ENCODE measurements around the gene LYSMD1.

LYSMD1 gene

DNA sequence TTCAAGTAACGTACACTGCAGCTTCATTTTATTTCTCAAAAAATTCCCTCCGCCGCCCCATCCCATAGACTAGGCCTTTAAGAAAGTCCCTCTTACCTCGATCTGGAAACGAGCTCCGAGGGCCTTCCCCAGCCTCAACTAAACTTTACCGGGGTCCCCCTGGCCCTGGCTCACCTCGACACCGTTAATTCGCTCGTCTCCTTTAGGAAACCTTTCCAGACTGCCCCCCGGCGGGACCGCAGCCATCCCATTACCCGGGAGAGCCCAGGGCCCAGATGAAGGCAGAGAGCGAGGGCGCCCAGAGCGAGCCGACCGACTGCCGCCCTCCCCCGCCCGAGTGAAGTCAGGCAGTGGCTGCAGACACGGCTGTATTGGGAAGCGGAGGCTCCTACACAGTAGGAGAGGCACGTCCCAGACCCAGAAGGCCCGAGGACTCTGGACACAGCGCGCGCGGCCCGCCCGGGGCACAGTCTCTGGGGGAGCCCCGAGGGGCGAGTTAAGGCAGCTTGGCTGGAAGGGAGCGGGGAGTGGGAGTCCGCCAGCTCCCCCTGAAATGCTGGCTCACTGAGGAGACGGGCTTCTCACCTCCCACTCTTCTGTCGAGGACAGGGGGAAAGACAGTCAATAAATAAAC, 33.9 kb downstream of the LYSMD1 start:
- TF ChIP-seq POLR2AphosphoS5 (IDR thresholded peaks at IDR 0.05; ENCODE audit: low read depth, low read length): no peak
- TF ChIP-seq, protein P1, sequence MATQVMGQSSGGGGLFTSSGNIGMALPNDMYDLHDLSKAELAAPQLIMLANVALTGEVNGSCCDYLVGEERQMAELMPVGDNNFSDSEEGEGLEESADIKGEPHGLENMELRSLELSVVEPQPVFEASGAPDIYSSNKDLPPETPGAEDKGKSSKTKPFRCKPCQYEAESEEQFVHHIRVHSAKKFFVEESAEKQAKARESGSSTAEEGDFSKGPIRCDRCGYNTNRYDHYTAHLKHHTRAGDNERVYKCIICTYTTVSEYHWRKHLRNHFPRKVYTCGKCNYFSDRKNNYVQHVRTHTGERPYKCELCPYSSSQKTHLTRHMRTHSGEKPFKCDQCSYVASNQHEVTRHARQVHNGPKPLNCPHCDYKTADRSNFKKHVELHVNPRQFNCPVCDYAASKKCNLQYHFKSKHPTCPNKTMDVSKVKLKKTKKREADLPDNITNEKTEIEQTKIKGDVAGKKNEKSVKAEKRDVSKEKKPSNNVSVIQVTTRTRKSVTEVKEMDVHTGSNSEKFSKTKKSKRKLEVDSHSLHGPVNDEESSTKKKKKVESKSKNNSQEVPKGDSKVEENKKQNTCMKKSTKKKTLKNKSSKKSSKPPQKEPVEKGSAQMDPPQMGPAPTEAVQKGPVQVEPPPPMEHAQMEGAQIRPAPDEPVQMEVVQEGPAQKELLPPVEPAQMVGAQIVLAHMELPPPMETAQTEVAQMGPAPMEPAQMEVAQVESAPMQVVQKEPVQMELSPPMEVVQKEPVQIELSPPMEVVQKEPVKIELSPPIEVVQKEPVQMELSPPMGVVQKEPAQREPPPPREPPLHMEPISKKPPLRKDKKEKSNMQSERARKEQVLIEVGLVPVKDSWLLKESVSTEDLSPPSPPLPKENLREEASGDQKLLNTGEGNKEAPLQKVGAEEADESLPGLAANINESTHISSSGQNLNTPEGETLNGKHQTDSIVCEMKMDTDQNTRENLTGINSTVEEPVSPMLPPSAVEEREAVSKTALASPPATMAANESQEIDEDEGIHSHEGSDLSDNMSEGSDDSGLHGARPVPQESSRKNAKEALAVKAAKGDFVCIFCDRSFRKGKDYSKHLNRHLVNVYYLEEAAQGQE (IDR thresholded peaks at IDR 0.05; ENCODE audit: insufficient read depth in 1 of 2, low read depth in 2 of 2, low read length in 2 of 2): no peak
- TF ChIP-seq FOXP2 (optimal IDR thresholded peaks at IDR 0.05; ENCODE audit: borderline replicate concordance, extremely low read depth, extremely low read length, insufficient read depth): no peak
- TF ChIP-seq SIN3A (IDR thresholded peaks at IDR 0.05; ENCODE audit: borderline replicate concordance, insufficient read depth, low read length): no peak
- TF ChIP-seq TAF1 (IDR thresholded peaks at IDR 0.05; ENCODE audit: borderline replicate concordance, insufficient read depth, low read length): no peak

DNA sequence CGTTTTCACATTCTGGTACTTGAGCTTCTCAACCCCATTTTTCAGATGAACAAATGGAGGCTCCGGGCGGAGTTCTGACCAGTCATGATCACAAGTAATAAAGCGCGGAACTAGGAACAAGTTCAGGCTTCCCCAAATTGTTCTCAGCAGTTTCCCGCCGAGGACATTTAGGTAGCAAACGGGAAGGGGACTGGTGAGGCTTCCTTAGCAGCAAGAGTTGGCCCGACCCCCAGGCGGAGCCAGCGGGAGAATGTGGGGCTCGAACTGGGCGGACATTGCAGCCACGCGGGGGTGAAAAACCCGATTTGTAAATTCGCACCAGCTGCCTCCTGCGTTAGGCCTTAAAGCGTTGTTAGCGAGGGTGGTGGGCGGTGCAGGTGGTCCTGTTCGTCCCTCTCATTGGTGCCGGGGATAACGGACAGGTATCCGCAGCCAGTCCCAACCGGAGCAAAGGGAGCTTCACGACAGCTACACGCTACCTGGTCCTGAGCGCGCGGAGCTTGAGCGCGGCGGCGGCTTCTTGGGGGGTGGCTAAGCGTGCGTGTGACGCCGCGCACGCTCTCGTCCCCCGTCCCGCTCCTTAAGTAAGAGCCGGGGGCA, 34.6 kb downstream of the LYSMD1 start:
- TF ChIP-seq POLR2AphosphoS5 (IDR thresholded peaks at IDR 0.05; ENCODE audit: low read depth, low read length) (no peak), TAF1 (IDR thresholded peaks at IDR 0.05; ENCODE audit: borderline replicate concordance, insufficient read depth, low read length) (no peak), SIN3A (IDR thresholded peaks at IDR 0.05; ENCODE audit: borderline replicate concordance, insufficient read depth, low read length) (no peak), FOXP2 (optimal IDR thresholded peaks at IDR 0.05; ENCODE audit: borderline replicate concordance, extremely low read depth, extremely low read length, insufficient read depth) (no peak)
- TF ChIP-seq, protein P1 (IDR thresholded peaks at IDR 0.05; ENCODE audit: insufficient read depth in 1 of 2, low read depth in 2 of 2, low read length in 2 of 2): no peak

DNA sequence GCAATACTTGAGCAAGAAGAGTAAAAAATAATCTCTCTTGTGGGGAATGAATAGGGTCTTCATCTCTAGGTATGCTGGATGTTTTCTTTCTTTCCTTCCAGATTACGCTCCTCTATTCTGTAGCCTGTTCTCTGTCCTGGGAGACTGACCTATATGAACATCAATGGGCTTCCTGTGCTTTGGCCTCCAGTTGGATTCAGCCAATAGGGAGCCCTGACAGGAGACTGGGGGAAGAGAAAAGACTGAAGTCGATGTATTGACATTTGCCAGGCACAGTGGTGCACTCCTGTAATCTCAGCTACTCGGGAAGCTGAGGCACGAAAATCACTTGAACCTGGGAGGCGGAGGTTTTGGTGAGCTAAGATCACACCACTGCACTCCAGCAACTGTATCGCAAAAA, 36.9 kb downstream of the LYSMD1 start:
- TF ChIP-seq, protein P1 (IDR thresholded peaks at IDR 0.05; ENCODE audit: insufficient read depth in 1 of 2, low read depth in 2 of 2, low read length in 2 of 2): no peak
- TF ChIP-seq POLR2AphosphoS5 (IDR thresholded peaks at IDR 0.05; ENCODE audit: low read depth, low read length) (no peak), TAF1 (IDR thresholded peaks at IDR 0.05; ENCODE audit: borderline replicate concordance, insufficient read depth, low read length) (no peak), SIN3A (IDR thresholded peaks at IDR 0.05; ENCODE audit: borderline replicate concordance, insufficient read depth, low read length) (no peak), FOXP2 (optimal IDR thresholded peaks at IDR 0.05; ENCODE audit: borderline replicate concordance, extremely low read depth, extremely low read length, insufficient read depth) (no peak)

DNA sequence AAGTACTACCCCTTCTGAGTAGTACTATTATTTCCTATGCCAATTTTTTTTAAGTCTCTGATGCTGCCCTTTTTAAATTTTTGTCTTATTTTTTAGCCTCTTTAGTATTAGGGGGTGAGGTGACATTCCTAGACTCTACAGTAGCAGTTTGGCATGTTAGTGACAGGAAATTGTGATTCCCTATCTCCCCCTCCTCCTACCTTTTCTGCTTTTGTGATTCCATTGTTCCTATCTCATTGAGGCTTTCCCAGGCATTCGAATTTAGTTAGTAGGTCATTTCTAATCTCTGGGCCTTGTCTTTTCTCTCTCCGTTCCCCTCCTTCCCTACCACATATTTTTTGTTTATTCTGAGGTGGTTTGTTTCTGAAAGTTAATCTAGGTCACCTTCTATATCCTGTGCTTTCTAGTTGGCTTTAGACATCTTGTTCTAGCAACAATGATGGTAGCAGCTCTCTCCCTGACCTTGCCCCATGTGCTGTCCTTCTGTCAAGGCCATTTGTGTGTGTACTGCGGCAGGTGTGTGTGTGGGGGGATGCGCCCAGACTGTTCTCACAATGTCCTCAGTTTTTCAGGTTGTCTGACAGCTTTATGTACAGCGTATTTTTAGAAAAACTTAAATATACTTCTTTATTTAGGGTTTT, 40.8 kb downstream of the LYSMD1 start:
- TF ChIP-seq SIN3A (IDR thresholded peaks at IDR 0.05; ENCODE audit: borderline replicate concordance, insufficient read depth, low read length) (no peak), TAF1 (IDR thresholded peaks at IDR 0.05; ENCODE audit: borderline replicate concordance, insufficient read depth, low read length) (no peak), POLR2AphosphoS5 (IDR thresholded peaks at IDR 0.05; ENCODE audit: low read depth, low read length) (no peak), FOXP2 (optimal IDR thresholded peaks at IDR 0.05; ENCODE audit: borderline replicate concordance, extremely low read depth, extremely low read length, insufficient read depth) (no peak)
- TF ChIP-seq, protein P1 (IDR thresholded peaks at IDR 0.05; ENCODE audit: insufficient read depth in 1 of 2, low read depth in 2 of 2, low read length in 2 of 2): no peak
